GM12892 (cell line): ENCODE data around the gene LSM14A.

Experiments
- POLR2AphosphoS5 ChIP-seq: IDR thresholded peaks from 2 replicates; pipeline ENCODE4 v1.6.1; 2011; ENCODE audit warnings: low read depth, low read length, control low read depth
- TAF1 ChIP-seq: IDR thresholded peaks from 2 replicates; pipeline ENCODE4 v1.6.1; 2011; ENCODE audit warnings: low read depth, mild to moderate bottlenecking, control low read depth, low read length, borderline replicate concordance

GRCh38 chr19:34261334-34262109, 89.2 kb downstream of the LSM14A start:
- no peak for TF ChIP-seq TAF1
- no peak for TF ChIP-seq POLR2AphosphoS5
